Keratinocyte (primary cell): ENCODE data around the gene DUSP7. TPM values are rescaled to one million over a fixed set of nuclear protein-coding genes. Genes with fewer than 3 reads are reported as not detected.

Experiments used
- DNase-seq: peaks from one replicate; pipeline ENCODE4 v3.0.0-alpha.2; 2011; ENCODE audit warnings: low read depth, missing footprints, low spot score
- FAIRE-seq: peaks from 2 replicates; lab custom pipeline; 2011; peaks lifted over from hg19 to GRCh38; lab: Jason Lieb, UNC
- H2AFZ ChIP-seq: 2 replicates; pipeline ENCODE4 v1.6.0; 2012; ENCODE audit warnings: low read length, control low read depth, inconsistent platforms; ENCODE audit not compliant: control insufficient read depth
- H3K27ac ChIP-seq: 2 replicates; pipeline ENCODE4 v1.5.1; 2011; ENCODE audit warnings: low read length; ENCODE audit not compliant: control insufficient read depth, insufficient read depth
- H3K27me3 ChIP-seq: 3 replicates; pipeline ENCODE4 v1.6.0; 2011; ENCODE audit warnings: low read length; ENCODE audit not compliant: control insufficient read depth, insufficient read depth; ENCODE audit errors: extremely low read depth
- H3K36me3 ChIP-seq, 2 experiments: 2 replicates in 1 of 2; 3 replicates in 1 of 2; pipeline ENCODE4 v1.5.1; 2011; ENCODE audit warnings: low read length in 2 of 2, mild to moderate bottlenecking in 1 of 2; ENCODE audit not compliant: control insufficient read depth in 2 of 2, insufficient read depth in 2 of 2; ENCODE audit errors: extremely low read depth in 1 of 2
- H3K4me1 ChIP-seq: 3 replicates; pipeline ENCODE4 v1.5.1; 2011; ENCODE audit warnings: low read length; ENCODE audit not compliant: control insufficient read depth, insufficient read depth; ENCODE audit errors: extremely low read depth
- H3K4me2 ChIP-seq: 3 replicates; pipeline ENCODE4 v1.6.0; 2011; ENCODE audit warnings: low read depth, low read length; ENCODE audit not compliant: control insufficient read depth, insufficient read depth; ENCODE audit errors: extremely low read depth
- H3K4me3 ChIP-seq, 3 experiments: fragments of 200-600 bp in 1 of 3; sonication (generic) in 1 of 3; 2 replicates in 2 of 3; 3 replicates in 1 of 3; pipeline ENCODE4 v1.5.1; 2011 to 2016; ENCODE audit warnings: low read length in 3 of 3, mild to moderate bottlenecking in 3 of 3, control low read depth in 2 of 3, inconsistent platforms in 1 of 3, low read depth in 1 of 3, mixed read lengths in 1 of 3, mixed run types in 1 of 3, moderate library complexity in 1 of 3; ENCODE audit not compliant: control insufficient read depth in 2 of 3, insufficient read depth in 2 of 3; ENCODE audit errors: extremely low read depth in 1 of 3
- H3K79me2 ChIP-seq: 2 replicates; pipeline ENCODE4 v1.6.0; 2012; ENCODE audit warnings: low read length; ENCODE audit not compliant: control insufficient read depth, insufficient read depth
- H3K9ac ChIP-seq: 3 replicates; pipeline ENCODE4 v1.6.0; 2011; ENCODE audit warnings: low read length; ENCODE audit not compliant: control insufficient read depth, insufficient read depth; ENCODE audit errors: extremely low read depth
- H3K9me1 ChIP-seq: 3 replicates; pipeline ENCODE4 v1.6.0; 2011; ENCODE audit warnings: low read length; ENCODE audit not compliant: control insufficient read depth, insufficient read depth; ENCODE audit errors: extremely low read depth
- H3K9me3 ChIP-seq: 2 replicates; pipeline ENCODE4 v1.5.1; 2012; ENCODE audit warnings: low read depth, low read length; ENCODE audit not compliant: control insufficient read depth
- H4K20me1 ChIP-seq: 3 replicates; pipeline ENCODE4 v1.6.0; 2011; ENCODE audit warnings: low read length; ENCODE audit not compliant: control insufficient read depth, insufficient read depth; ENCODE audit errors: extremely low read depth
- EZH2 ChIP-seq: IDR thresholded peaks from one replicate; pipeline ENCODE4 v1.6.1; 2012; ENCODE audit warnings: inconsistent platforms, mild to moderate bottlenecking, low read length, moderate library complexity
- dilution Hi-C: fragments of 300-500 bp; cut with MboI; formaldehyde crosslinking; loops from one replicate; pipeline ENCODE4 v1.7.0; 2020; ENCODE audit warnings: low sequenced_read_pairs; ENCODE audit not compliant: extremely low pct_ligation_motif_present
- polyA plus RNA-seq, 5 experiments: library from polyadenylated mRNA; depleted of rRNA in 3 of 5; stranded (reverse) in 3 of 5; stranded (forward) in 1 of 5; unstranded in 1 of 5; fragments of >200 nt; gene quantifications; 1 replicate in 1 of 5; 2 replicates in 3 of 5; 3 replicates in 1 of 5; pipeline versions ENCODE4 v1.2.1 to v1.2.3, GENCODE V29; 2011 to 2012; ENCODE audit warnings: missing spikeins in 2 of 5, low read depth in 1 of 5, low replicate concordance in 1 of 5
- TF ChIP-seq, protein P1 (sequence below), 3 experiments: IDR thresholded peaks in 1 of 3; conservative IDR thresholded peaks in 1 of 3; optimal IDR thresholded peaks in 1 of 3; 2 replicates in 2 of 3; 3 replicates in 1 of 3; pipeline versions ENCODE3 to v1.5.1; 2011; ENCODE audit warnings: low read length in 3 of 3, mild to moderate bottlenecking in 3 of 3, moderate library complexity in 2 of 3, control low read depth in 1 of 3, inconsistent platforms in 1 of 3; ENCODE audit not compliant: insufficient read depth in 2 of 3; ENCODE audit errors: extremely low read depth in 1 of 3

DUSP7 gene
- polyA plus RNA-seq, 1 donor (not counting 4 experiments of a cell fraction or from before 2014, with no cell fraction given) = 103 TPM

- H3K9me1 ChIP-seq = no peaks in the 10 kb centered on the region
- H2AFZ ChIP-seq = no peak overlapping the region
- no peaks in the 10 kb centered on the region for H3K9me3 ChIP-seq
- H3K27me3 ChIP-seq = no peaks in the 10 kb centered on the region
- TF ChIP-seq, protein P1, sequence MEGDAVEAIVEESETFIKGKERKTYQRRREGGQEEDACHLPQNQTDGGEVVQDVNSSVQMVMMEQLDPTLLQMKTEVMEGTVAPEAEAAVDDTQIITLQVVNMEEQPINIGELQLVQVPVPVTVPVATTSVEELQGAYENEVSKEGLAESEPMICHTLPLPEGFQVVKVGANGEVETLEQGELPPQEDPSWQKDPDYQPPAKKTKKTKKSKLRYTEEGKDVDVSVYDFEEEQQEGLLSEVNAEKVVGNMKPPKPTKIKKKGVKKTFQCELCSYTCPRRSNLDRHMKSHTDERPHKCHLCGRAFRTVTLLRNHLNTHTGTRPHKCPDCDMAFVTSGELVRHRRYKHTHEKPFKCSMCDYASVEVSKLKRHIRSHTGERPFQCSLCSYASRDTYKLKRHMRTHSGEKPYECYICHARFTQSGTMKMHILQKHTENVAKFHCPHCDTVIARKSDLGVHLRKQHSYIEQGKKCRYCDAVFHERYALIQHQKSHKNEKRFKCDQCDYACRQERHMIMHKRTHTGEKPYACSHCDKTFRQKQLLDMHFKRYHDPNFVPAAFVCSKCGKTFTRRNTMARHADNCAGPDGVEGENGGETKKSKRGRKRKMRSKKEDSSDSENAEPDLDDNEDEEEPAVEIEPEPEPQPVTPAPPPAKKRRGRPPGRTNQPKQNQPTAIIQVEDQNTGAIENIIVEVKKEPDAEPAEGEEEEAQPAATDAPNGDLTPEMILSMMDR (optimal IDR thresholded peaks at IDR 0.05 in 1 of 3, IDR thresholded peaks at IDR 0.05 in 1 of 3, conservative IDR thresholded peaks at IDR 0.05 in 1 of 3; ENCODE audit: extremely low read depth in 1 of 3, insufficient read depth in 2 of 3, low read length in 3 of 3) = no peak
- no peak for TF ChIP-seq EZH2
- no peak overlapping the region for H3K4me3 ChIP-seq
- H3K36me3 ChIP-seq = peaks cover 2 to 16% of the 10 kb centered on the region in 2 experiments
- H3K79me2 ChIP-seq = no peaks in the 10 kb centered on the region
- dilution Hi-C loops = no loop called here
- H3K27ac ChIP-seq = no peak overlapping the region
- H4K20me1 ChIP-seq = no peaks in the 10 kb centered on the region
- no peak overlapping the region for H3K9ac ChIP-seq
- FAIRE-seq (no peak), DNase-seq (no peak)
- H3K4me2 ChIP-seq = no peak overlapping the region
- H3K4me1 ChIP-seq = peaks cover 8% of the 10 kb centered on the region
Measured at GRCh38 chr3:52092891-52093290, 36.5 kb upstream of the DUSP7 start.

DNA sequence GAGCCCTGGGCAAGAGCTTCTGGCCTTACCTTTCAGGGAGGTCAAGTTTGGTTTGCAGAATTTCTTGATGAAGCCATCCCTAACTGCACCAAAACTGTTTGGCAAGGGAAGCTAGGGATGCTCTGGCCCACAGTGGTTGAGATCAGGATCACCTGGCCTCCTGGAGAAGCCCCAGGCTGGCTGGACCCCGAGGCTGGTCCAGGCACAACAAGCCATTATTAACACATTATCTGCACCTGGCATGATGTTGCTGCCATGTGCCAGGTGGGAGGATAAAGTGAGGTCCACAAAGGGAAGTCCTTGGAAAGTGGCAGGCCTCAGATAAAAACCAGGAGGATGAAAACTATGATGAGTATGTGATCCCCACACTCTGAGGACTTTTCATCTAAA is 35.9 kb upstream of the DUSP7 start:
- Histone ChIP-seq H3K9me1 (no peaks in the 10 kb centered on the region), H3K4me3 (no peak overlapping the region), H3K9me3 (no peaks in the 10 kb centered on the region), H4K20me1 (no peaks in the 10 kb centered on the region), H3K79me2 (no peaks in the 10 kb centered on the region), H3K36me3 (peaks cover 2 to 16% of the 10 kb centered on the region in 2 experiments), H3K4me2 (no peak overlapping the region), H3K27me3 (no peaks in the 10 kb centered on the region), H3K27ac (no peak overlapping the region), H2AFZ (no peak overlapping the region), H3K9ac (no peak overlapping the region), H3K4me1 (peaks cover 8% of the 10 kb centered on the region)
- DNase-seq = no peak
- no peak for TF ChIP-seq EZH2
- TF ChIP-seq, protein P1 (optimal IDR thresholded peaks at IDR 0.05 in 1 of 3, IDR thresholded peaks at IDR 0.05 in 1 of 3, conservative IDR thresholded peaks at IDR 0.05 in 1 of 3; ENCODE audit: extremely low read depth in 1 of 3, insufficient read depth in 2 of 3, low read length in 3 of 3) = no peak
- FAIRE-seq = no peak
- dilution Hi-C loops = no loop called here
